T-cell (primary cell): ENCODE data around the gene KRTAP22-1. TPM values are rescaled to one million over a fixed set of nuclear protein-coding genes. Genes with fewer than 3 reads are reported as not detected.

Source experiments
- ATAC-seq, 4 experiments: fragments of 200-7000 bp in 3 of 4; fragments of 150-1000 bp in 1 of 4; cut with Tn5 transposase; replicated peaks in 1 of 4; 1 replicate in 3 of 4; 2 replicates in 1 of 4; pipeline ENCODE4 v1.10.0; 2021; ENCODE audit warnings: moderate library complexity in 3 of 4, mild to moderate bottlenecking in 2 of 4, moderate number of reproducible peaks in 1 of 4
- CTCF ChIA-PET, 2 donors: fragments of 300-600 bp; sonication (Branson Sonifier 250); formaldehyde crosslinking; loops; one replicate each; lab custom pipeline; 2022; ENCODE audit warnings: antibody characterized with exemption in 2 of 2; lab: Charles Lee
- POLR2A ChIA-PET, 2 donors: fragments of 300-600 bp; sonication (Branson Sonifier 250); formaldehyde crosslinking; loops; one replicate each; lab custom pipeline; 2022; ENCODE audit warnings: antibody characterized with exemption in 2 of 2; lab: Charles Lee
- DNase-seq, 35 experiments: peaks; one replicate each; pipeline versions ENCODE4 v3.0.0 to v3.0.0-alpha.2; 2013 to 2023
- H3K27ac ChIP-seq: one replicate; pipeline ENCODE4 v1.5.1; 2013; ENCODE audit warnings: low read length
- H3K27me3 ChIP-seq, 2 experiments: replicated peaks in 1 of 2; 1 replicate in 1 of 2; 2 replicates in 1 of 2; pipeline versions ENCODE4 v1.6.1 to v1.7.0; 2013; ENCODE audit warnings: low read length in 1 of 2, mixed read lengths in 1 of 2; ENCODE audit not compliant: control insufficient read depth in 2 of 2, insufficient read depth in 2 of 2; ENCODE audit errors: extremely low read depth in 1 of 2
- H3K36me3 ChIP-seq, 2 donors: 1 replicate in 1 of 2; 2 replicates in 1 of 2; pipeline versions ENCODE4 v1.6.1 to v1.7.0; 2013; ENCODE audit warnings: low read length in 1 of 2; ENCODE audit not compliant: control insufficient read depth in 2 of 2, insufficient read depth in 1 of 2; ENCODE audit errors: extremely low read depth in 1 of 2
- H3K4me1 ChIP-seq, 2 experiments: 1 replicate in 1 of 2; 2 replicates in 1 of 2; pipeline versions ENCODE4 v1.6.1 to v1.7.0; 2013; ENCODE audit warnings: low read length in 2 of 2, mixed read lengths in 1 of 2; ENCODE audit not compliant: insufficient read depth in 2 of 2, control insufficient read depth in 1 of 2; ENCODE audit errors: extremely low read depth in 1 of 2
- H3K4me3 ChIP-seq, 2 donors: 1 replicate in 1 of 2; 2 replicates in 1 of 2; pipeline versions ENCODE4 v1.5.1 to v1.7.0; 2013; ENCODE audit warnings: mild to moderate bottlenecking in 2 of 2, low read length in 1 of 2, moderate library complexity in 1 of 2; ENCODE audit not compliant: control insufficient read depth in 1 of 2; ENCODE audit errors: extremely low read depth in 1 of 2
- H3K9me3 ChIP-seq: 2 replicates; pipeline ENCODE4 v1.7.0; 2013
- H3K27ac Mint-ChIP-seq, 2 donors: one replicate each; pipeline ENCODE4 v1.8.0; 2020 to 2021; ENCODE audit warnings: mild to moderate bottlenecking in 2 of 2, mixed read lengths in 2 of 2
- H3K27me3 Mint-ChIP-seq, 2 donors: one replicate each; pipeline ENCODE4 v1.8.0; 2021 to 2022; ENCODE audit warnings: mixed read lengths in 2 of 2
- H3K36me3 Mint-ChIP-seq: one replicate; pipeline ENCODE4 v1.8.0; 2021; ENCODE audit warnings: mixed read lengths
- H3K4me1 Mint-ChIP-seq, 3 donors: one replicate each; pipeline ENCODE4 v1.8.0; 2020 to 2022; ENCODE audit warnings: mixed read lengths in 3 of 3, mild to moderate bottlenecking in 1 of 3
- H3K4me3 Mint-ChIP-seq, 3 donors: one replicate each; pipeline ENCODE4 v1.8.0; 2020 to 2022; ENCODE audit warnings: mild to moderate bottlenecking in 3 of 3, mixed read lengths in 3 of 3, moderate library complexity in 3 of 3
- H3K9me3 Mint-ChIP-seq, 3 donors: one replicate each; pipeline ENCODE4 v1.8.0; 2020 to 2022; ENCODE audit warnings: mixed read lengths in 3 of 3
- WGBS: methylation state at CpG from one replicate; pipeline ENCODE4 v1.1.5; 2013; ENCODE audit warnings: missing lambda C conversion rate; ENCODE audit not compliant: insufficient coverage; 5-methylcytosine and 5-hydroxymethylcytosine counted together
- total RNA-seq, 35 experiments: library from RNA in 6 of 35; stranded (reverse) in 6 of 35; fragments of 120-200 nt in 1 of 35; gene quantifications; one replicate each; pipeline versions ENCODE4 v1.2.1 to v1.2.4 and lab custom pipeline; 2013 to 2026

The KRTAP22-1 gene
- total RNA-seq, 5 donors from 2014 or later (not counting 1 experiment from before 2014, with no cell fraction given): not detected

DNA sequence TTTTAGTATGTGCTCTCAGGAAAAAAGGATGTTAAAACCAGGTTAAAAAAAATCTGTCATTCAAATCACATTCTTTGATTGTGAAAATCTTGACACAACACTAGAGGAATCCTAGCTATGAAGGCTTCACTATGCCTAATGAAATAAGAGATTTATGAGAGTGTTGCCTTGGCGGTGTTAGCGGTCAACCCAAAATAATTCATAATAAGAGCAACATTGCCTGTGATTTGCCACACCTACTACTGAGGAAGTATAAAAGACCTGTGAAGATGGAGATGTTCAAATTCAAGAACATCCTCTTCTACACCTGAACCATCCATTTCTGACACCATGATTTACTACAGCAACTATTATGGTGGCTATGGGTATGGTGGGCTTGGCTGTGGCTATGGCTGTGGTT, 15.2 kb downstream of the KRTAP22-1 start, which contains the start of gene KRTAP20-1:
Gene KRTAP20-1, plus strand, starts transcription at position 301 of the 400 bp plus-strand sequence. Its CDS starts 30 bp downstream, at position 331.
- Histone ChIP-seq H3K36me3 (no peaks in the 10 kb centered on the region), H3K4me1 (no peaks in the 10 kb centered on the region), H3K4me3 (no peak within 1 kb of the TSS), H3K27ac (no peak within 1 kb of the TSS), H3K9me3 (no peaks in the 10 kb centered on the region), H3K27me3 (no peaks in the 10 kb centered on the region)
- Mint-ChIP-seq H3K9me3 (peaks cover 0 to under 1% (median 0%) of the 10 kb centered on the region in 3 donors), H3K4me3 (no peak within 1 kb of the TSS), H3K27me3 (peaks cover 0 to 3% of the 10 kb centered on the region in 2 donors), H3K36me3 (no peaks in the 10 kb centered on the region), H3K4me1 (no peaks in the 10 kb centered on the region), H3K27ac (no peak within 1 kb of the TSS)
- ATAC-seq (no peak), DNase-seq (no peak)
- CTCF ChIA-PET: no interaction called here
- POLR2A ChIA-PET: no interaction called here
- no CpG with 5 or more reads among the region's 2 CpGs for WGBS

GRCh38 chr21:30620080-30620479, 19.2 kb downstream of the KRTAP22-1 start:
- H3K27me3 ChIP-seq: no peaks in the 10 kb centered on the region
- H3K4me1 ChIP-seq: no peaks in the 10 kb centered on the region
- Mint-ChIP-seq H3K9me3 (no peaks in the 10 kb centered on the region), H3K4me1 (no peaks in the 10 kb centered on the region), H3K27ac (no peak overlapping the region), H3K27me3 (no peaks in the 10 kb centered on the region), H3K36me3 (no peaks in the 10 kb centered on the region), H3K4me3 (no peak overlapping the region)
- POLR2A ChIA-PET: no interaction called here
- CTCF ChIA-PET: no interaction called here
- DNase-seq (no peak), ATAC-seq (no peak)
- H3K36me3 ChIP-seq: no peaks in the 10 kb centered on the region
- no peak overlapping the region for H3K4me3 ChIP-seq
- no peak overlapping the region for H3K27ac ChIP-seq
- no peaks in the 10 kb centered on the region for H3K9me3 ChIP-seq

- ChIA-PET POLR2A (no interaction called here), CTCF (no interaction called here)
- H3K27me3 ChIP-seq: no peaks in the 10 kb centered on the region
- H3K27ac ChIP-seq: no peak within 1 kb of the TSS
- ATAC-seq (no peak), DNase-seq (no peak)
- WGBS: no CpG with 5 or more reads among the region's 3 CpGs
- Mint-ChIP-seq H3K4me3 (no peak within 1 kb of the TSS), H3K27me3 (no peaks in the 10 kb centered on the region), H3K4me1 (no peaks in the 10 kb centered on the region), H3K27ac (no peak within 1 kb of the TSS), H3K9me3 (no peaks in the 10 kb centered on the region), H3K36me3 (no peaks in the 10 kb centered on the region)
- H3K4me3 ChIP-seq: no peak within 1 kb of the TSS
- H3K36me3 ChIP-seq: no peaks in the 10 kb centered on the region
- H3K9me3 ChIP-seq: no peaks in the 10 kb centered on the region
- H3K4me1 ChIP-seq: no peaks in the 10 kb centered on the region
Measured at GRCh38 chr21:30620522-30620921, 19.6 kb downstream of the KRTAP22-1 start, which contains the start of gene KRTAP20-4. TSS of gene KRTAP20-4 (plus strand) at chr21:30620627.

DNA sequence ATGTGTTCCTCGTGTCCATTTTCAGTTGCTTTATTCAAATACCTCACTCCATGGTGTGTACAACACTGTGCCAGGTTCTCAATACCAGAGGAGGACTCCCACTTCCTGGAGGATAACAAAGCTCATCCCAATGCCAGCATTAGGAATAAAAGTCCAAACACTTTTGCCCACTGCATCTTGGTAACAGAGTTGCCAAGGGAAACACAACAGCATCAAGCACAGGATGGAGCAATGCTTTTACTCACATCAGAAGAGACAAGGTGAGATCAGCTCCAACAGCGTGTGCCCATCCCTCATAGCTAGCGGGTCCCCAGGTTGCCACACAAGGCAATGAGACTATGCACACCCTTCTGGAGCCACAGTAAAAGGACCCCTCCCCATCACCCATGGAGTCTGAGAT, 22.5 kb downstream of the KRTAP22-1 start:
- H3K27me3 Mint-ChIP-seq: no peaks in the 10 kb centered on the region
- POLR2A ChIA-PET: no interaction called here
- Histone ChIP-seq H3K9me3 (peaks cover 2% of the 10 kb centered on the region), H3K27me3 (no peaks in the 10 kb centered on the region), H3K36me3 (no peaks in the 10 kb centered on the region), H3K4me1 (no peaks in the 10 kb centered on the region), H3K4me3 (no peak overlapping the region), H3K27ac (no peak overlapping the region)
- DNase-seq (no peak), ATAC-seq (no peak)
- H3K4me3 Mint-ChIP-seq: no peak overlapping the region
- H3K36me3 Mint-ChIP-seq: no peaks in the 10 kb centered on the region
- CTCF ChIA-PET: no interaction called here
- H3K4me1 Mint-ChIP-seq: no peaks in the 10 kb centered on the region
- no peak overlapping the region for H3K27ac Mint-ChIP-seq
- WGBS: 67% methylated on average over 2 of the region's 3 CpGs
- H3K9me3 Mint-ChIP-seq: peaks cover 0 to 3% (median 0%) of the 10 kb centered on the region in 3 donors

- Mint-ChIP-seq H3K4me3 (no peak overlapping the region), H3K27ac (no peak overlapping the region), H3K36me3 (no peaks in the 10 kb centered on the region), H3K9me3 (peaks cover 0 to 3% (median 0%) of the 10 kb centered on the region in 3 donors), H3K4me1 (no peaks in the 10 kb centered on the region), H3K27me3 (no peaks in the 10 kb centered on the region)
- ATAC-seq (no peak), DNase-seq (no peak)
- no peaks in the 10 kb centered on the region for H3K4me1 ChIP-seq
- 64% methylated on average over 3 of the region's 4 CpGs for WGBS
- H3K27ac ChIP-seq: no peak overlapping the region
- no peaks in the 10 kb centered on the region for H3K36me3 ChIP-seq
- ChIA-PET CTCF (interaction anchor here in 1 of 2 donors (0.6 kb wide), 1 partner anchor 457 kb away, joined by 3 read pairs; no protein-coding TSS in a partner anchor), POLR2A (no interaction called here)
- no peak overlapping the region for H3K4me3 ChIP-seq
- H3K27me3 ChIP-seq: no peaks in the 10 kb centered on the region
- peaks cover 2% of the 10 kb centered on the region for H3K9me3 ChIP-seq
Measured at GRCh38 chr21:30625449-30626165, 24.7 kb downstream of the KRTAP22-1 start.

GRCh38 chr21:30628109-30628508, 27.2 kb downstream of the KRTAP22-1 start:
- Mint-ChIP-seq H3K4me3 (no peak overlapping the region), H3K36me3 (no peaks in the 10 kb centered on the region), H3K27me3 (peaks cover 0 to 6% of the 10 kb centered on the region in 2 donors), H3K9me3 (peaks cover 0 to 3% (median 0%) of the 10 kb centered on the region in 3 donors), H3K27ac (no peak overlapping the region), H3K4me1 (no peaks in the 10 kb centered on the region)
- H3K27me3 ChIP-seq: no peaks in the 10 kb centered on the region
- no peaks in the 10 kb centered on the region for H3K36me3 ChIP-seq
- no peak overlapping the region for H3K4me3 ChIP-seq
- no peak overlapping the region for H3K27ac ChIP-seq
- H3K9me3 ChIP-seq: peaks cover 2% of the 10 kb centered on the region
- no CpG with 5 or more reads among the region's 4 CpGs for WGBS
- ChIA-PET CTCF (no interaction called here), POLR2A (no interaction called here)
- H3K4me1 ChIP-seq: no peaks in the 10 kb centered on the region
- DNase-seq (no peak), ATAC-seq (no peak)
